ENCODE measurements around the gene SPEN. TPM values are rescaled to one million over a fixed set of nuclear protein-coding genes. Genes with fewer than 3 reads are reported as not detected.
"Not testable (repeated sequence)": the region's sequence is repeated elsewhere in the genome, so short reads cannot be mapped to it uniquely, and the experiment has no call there.

SPEN gene
- total and polyA plus RNA-seq, 2 experiments from 2014 or later, result 24.3 to 25.9 TPM

DNA sequence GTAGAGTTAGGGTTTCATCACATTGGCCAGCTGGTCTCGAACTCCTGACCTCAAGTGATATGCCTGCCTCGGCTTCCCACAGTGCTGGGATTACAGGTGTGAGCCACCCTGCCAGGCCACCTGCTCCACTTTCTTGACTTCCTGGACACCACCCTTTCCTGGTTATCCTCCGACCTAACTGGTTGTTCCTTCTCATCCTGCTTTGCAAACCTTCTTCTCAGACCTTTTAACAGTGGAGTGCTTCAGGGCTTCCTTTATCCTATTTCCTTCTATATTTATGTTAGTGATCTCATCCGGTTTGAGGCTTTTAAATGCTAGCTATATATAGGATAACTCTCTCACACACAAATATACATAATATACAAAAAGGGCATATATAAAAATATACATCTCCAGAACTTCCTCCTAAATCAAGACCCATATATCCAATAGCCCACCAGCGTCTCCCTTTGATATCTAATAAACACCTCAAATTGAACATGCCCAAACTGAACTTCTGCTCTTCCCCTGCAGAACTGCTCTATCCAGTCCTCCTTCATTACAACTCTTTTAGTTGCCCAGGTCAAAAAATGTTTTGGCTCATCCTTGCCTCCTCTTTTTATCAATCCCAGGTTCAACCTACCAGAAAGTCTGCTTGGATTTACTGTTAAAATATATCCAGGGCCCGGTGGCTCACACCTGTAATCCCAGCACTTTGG lies 20.5 kb upstream of the SPEN start:
- Histone ChIP-seq H3K4me3 (no peak overlapping the region), H3K4me2 (no peak overlapping the region), H3K79me2 (peaks cover 8% of the 10 kb centered on the region), H3K27me3 (no peaks in the 10 kb centered on the region), H2AFZ (no peak overlapping the region), H3K9me2 (replicated peaks; ENCODE audit: insufficient read depth) (no peaks in the 10 kb centered on the region), H4K20me1 (ENCODE audit: insufficient read depth, poor library complexity, severe bottlenecking) (no peaks in the 10 kb centered on the region), H3K9me3 (ENCODE audit: low read depth) (no peaks in the 10 kb centered on the region), H3K36me3 (replicated peaks; ENCODE audit: insufficient read depth, low read depth) (no peaks in the 10 kb centered on the region), H3K4me1 (ENCODE audit: insufficient read depth) (no peaks in the 10 kb centered on the region), H3K27ac (no peak overlapping the region)
- no peak for TF ChIP-seq CTCF (IDR thresholded peaks at IDR 0.05; ENCODE audit: poor library complexity)
- no peak for TF ChIP-seq EZH2 (IDR thresholded peaks at IDR 0.05; ENCODE audit: borderline replicate concordance)
- TF ChIP-seq EZH2phosphoT487 (IDR thresholded peaks at IDR 0.05; ENCODE audit: low read depth, severe bottlenecking, unreplicated experiment), result no peak
- WGBS (ENCODE audit: low lambda C conversion rate, missing lambda C conversion rate), result 84% methylated on average over 6 of the region's 6 CpGs
- no peak for DNase-seq (ENCODE audit: low spot score)

GRCh38 chr1:15827567-15827966 lies 19.9 kb upstream of the SPEN start:
- not testable (repeated sequence) for H4K20me1 ChIP-seq (ENCODE audit: insufficient read depth, poor library complexity, severe bottlenecking); H3K4me2 ChIP-seq; DNase-seq (ENCODE audit: low spot score); H3K9me2 ChIP-seq (replicated peaks; ENCODE audit: insufficient read depth); H3K4me1 ChIP-seq (ENCODE audit: insufficient read depth); H3K36me3 ChIP-seq (replicated peaks; ENCODE audit: insufficient read depth, low read depth); H3K9me3 ChIP-seq (ENCODE audit: low read depth); H3K27me3 ChIP-seq; H3K27ac ChIP-seq; H3K4me3 ChIP-seq; H2AFZ ChIP-seq
- H3K79me2 ChIP-seq, result peaks cover 14% of the 10 kb centered on the region
- WGBS (ENCODE audit: low lambda C conversion rate, missing lambda C conversion rate), result 95% methylated on average over 13 of the region's 15 CpGs

DNA sequence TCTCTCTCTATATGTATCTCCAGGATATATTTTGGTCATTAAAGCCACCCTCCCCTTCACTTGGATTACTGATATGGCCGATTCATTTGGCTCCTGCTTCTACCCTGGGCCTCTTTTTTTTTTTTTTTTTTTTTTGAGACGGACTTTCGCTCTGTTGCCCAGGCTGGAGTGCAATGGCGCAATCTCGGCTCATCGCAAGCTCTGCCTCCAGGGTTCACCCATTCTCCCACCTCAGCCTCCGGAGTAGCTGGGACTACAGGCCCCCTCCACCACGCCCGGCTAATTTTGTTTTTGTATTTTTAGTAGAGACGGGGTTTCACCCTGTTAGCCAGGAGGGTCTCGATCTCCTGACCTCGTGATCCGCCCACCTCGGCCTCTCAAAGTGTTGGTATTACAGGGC lies 18.6 kb upstream of the SPEN start:
- H3K4me3 ChIP-seq; H3K4me2 ChIP-seq; H3K9me3 ChIP-seq (ENCODE audit: low read depth); H3K36me3 ChIP-seq (replicated peaks; ENCODE audit: insufficient read depth, low read depth); H3K4me1 ChIP-seq (ENCODE audit: insufficient read depth); H4K20me1 ChIP-seq (ENCODE audit: insufficient read depth, poor library complexity, severe bottlenecking); H3K27me3 ChIP-seq; H3K27ac ChIP-seq; H3K9me2 ChIP-seq (replicated peaks; ENCODE audit: insufficient read depth); H2AFZ ChIP-seq; DNase-seq (ENCODE audit: low spot score): not testable (repeated sequence)
- peaks cover 27% of the 10 kb centered on the region for H3K79me2 ChIP-seq
- 94% methylated on average over 12 of the region's 14 CpGs for WGBS (ENCODE audit: low lambda C conversion rate, missing lambda C conversion rate)

- no peak overlapping the region for H3K27ac ChIP-seq
These were observed 17.2 kb upstream of the SPEN start for GRCh38 chr1:15830258-15830657.

GRCh38 chr1:15833069-15833679 lies 14.3 kb upstream of the SPEN start:
- Histone ChIP-seq H3K79me2 (peaks cover 32% of the 10 kb centered on the region), H3K4me1 (ENCODE audit: insufficient read depth) (peaks cover 7% of the 10 kb centered on the region), H3K27me3 (no peaks in the 10 kb centered on the region), H3K4me3 (peak overlapping the region; percentile 76), H4K20me1 (ENCODE audit: insufficient read depth, poor library complexity, severe bottlenecking) (no peaks in the 10 kb centered on the region), H3K9me2 (replicated peaks; ENCODE audit: insufficient read depth) (no peaks in the 10 kb centered on the region), H3K36me3 (replicated peaks; ENCODE audit: insufficient read depth, low read depth) (no peaks in the 10 kb centered on the region), H2AFZ (no peak overlapping the region), H3K27ac (peak overlapping the region; percentile 99), H3K4me2 (peak overlapping the region; percentile 89), H3K9me3 (ENCODE audit: low read depth) (no peaks in the 10 kb centered on the region)
- no peak for DNase-seq (ENCODE audit: low spot score)
- TF ChIP-seq EZH2 (IDR thresholded peaks at IDR 0.05; ENCODE audit: borderline replicate concordance), result no peak
- TF ChIP-seq EZH2phosphoT487 (IDR thresholded peaks at IDR 0.05; ENCODE audit: low read depth, severe bottlenecking, unreplicated experiment), result no peak
- no peak for TF ChIP-seq CTCF (IDR thresholded peaks at IDR 0.05; ENCODE audit: poor library complexity)
- WGBS (ENCODE audit: low lambda C conversion rate, missing lambda C conversion rate), result 89% methylated on average over 23 of the region's 24 CpGs

More at GRCh38 chr1:15830258-15830657, 17.2 kb upstream of the SPEN start:
- no peaks in the 10 kb centered on the region for H3K36me3 ChIP-seq (replicated peaks; ENCODE audit: insufficient read depth, low read depth)
- 61% methylated on average over 1 of the region's 1 CpG for WGBS (ENCODE audit: low lambda C conversion rate, missing lambda C conversion rate)
- H3K27me3 ChIP-seq, result no peaks in the 10 kb centered on the region
- H4K20me1 ChIP-seq (ENCODE audit: insufficient read depth, poor library complexity, severe bottlenecking), result no peaks in the 10 kb centered on the region
- H3K9me3 ChIP-seq (ENCODE audit: low read depth), result no peaks in the 10 kb centered on the region
- DNase-seq (ENCODE audit: low spot score), result no peak
- peaks cover 7% of the 10 kb centered on the region for H3K4me1 ChIP-seq (ENCODE audit: insufficient read depth)
- H2AFZ ChIP-seq, result no peak overlapping the region
- no peaks in the 10 kb centered on the region for H3K9me2 ChIP-seq (replicated peaks; ENCODE audit: insufficient read depth)
- peaks cover 27% of the 10 kb centered on the region for H3K79me2 ChIP-seq
- no peak for TF ChIP-seq EZH2 (IDR thresholded peaks at IDR 0.05; ENCODE audit: borderline replicate concordance)
- no peak overlapping the region for H3K4me2 ChIP-seq
- no peak overlapping the region for H3K4me3 ChIP-seq
